Testis (tissue), 2 donors: ENCODE data around the gene THOP1.

Source experiments
- CTCF ChIP-seq, 3 experiments: fragments of 450-650 bp in 2 of 3; fragments of 200-600 bp in 1 of 3; sonication (generic) in 1 of 3; IDR thresholded peaks; one replicate each; pipeline ENCODE4 v1.5.1; 2016 to 2019; ENCODE audit warnings: antibody characterized with exemption in 3 of 3, mild to moderate bottlenecking in 2 of 3, moderate library complexity in 1 of 3
- POLR2A ChIP-seq: fragments of 450-650 bp; IDR thresholded peaks from one replicate; pipeline ENCODE4 v1.6.1; 2017; ENCODE audit warnings: antibody characterized with exemption, mild to moderate bottlenecking, moderate library complexity

GRCh38 chr19:2740314-2740656, 45.0 kb upstream of the THOP1 start:
- TF ChIP-seq CTCF (IDR thresholded peaks at IDR 0.05) = no peak
- no peak for TF ChIP-seq POLR2A
